Hindlimb muscle (tissue), 1 donor: ENCODE data around the gene HHLA2. TPM values are rescaled to one million over a fixed set of nuclear protein-coding genes. Genes with fewer than 3 reads are reported as not detected.
A peak's percentile ranks its signal among the peaks of the same experiment; 100 is the strongest.

ENCODE experiments used
- DNase-seq: peaks from one replicate; pipeline ENCODE4 v3.0.0-alpha.2; 2013
- polyA plus RNA-seq: library from polyadenylated mRNA; unstranded; fragments of 120-200 nt; gene quantifications from one replicate; pipeline ENCODE4 v1.2.1, GENCODE V29; 2013; ENCODE audit not compliant: insufficient read length

Gene HHLA2
- polyA plus RNA-seq, 1 donor = not detected

DNA sequence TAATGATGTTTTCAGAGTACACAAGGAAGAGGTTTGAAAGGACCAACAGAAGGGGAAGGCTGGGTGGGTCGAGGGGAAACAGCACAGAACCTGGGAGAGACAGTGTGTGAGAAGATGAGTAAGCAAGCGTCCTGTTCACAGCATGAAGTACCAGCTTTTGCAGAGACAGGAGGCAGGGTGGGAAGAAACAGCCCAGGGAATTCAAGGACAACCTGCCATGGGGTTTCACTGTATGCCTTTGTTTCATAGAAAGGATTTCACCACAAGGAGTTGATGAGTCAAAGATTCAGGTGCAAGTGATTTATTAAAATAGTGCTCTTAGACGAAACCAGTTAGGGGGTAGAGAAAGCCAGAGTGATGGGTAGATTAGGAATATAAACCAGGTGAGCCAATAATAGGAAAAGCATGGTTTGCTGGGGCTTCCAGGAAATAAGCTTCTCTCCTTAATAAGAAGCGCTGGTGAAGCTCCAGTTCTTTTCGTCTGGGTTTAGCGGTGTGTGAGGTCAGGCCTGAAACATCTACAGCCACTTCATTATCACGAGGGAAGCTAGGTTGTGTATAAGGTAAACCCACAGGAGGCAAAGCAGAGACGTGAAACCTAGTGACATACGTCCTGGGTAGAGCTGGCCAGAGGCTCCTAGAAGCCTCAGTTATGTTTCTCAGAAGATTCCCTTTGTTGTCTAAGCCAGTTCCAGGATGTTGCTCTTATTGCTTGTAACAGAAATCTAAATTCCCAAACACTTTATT is 3.9 kb downstream of the HHLA2 start:
- DNase-seq = no peak

DNA sequence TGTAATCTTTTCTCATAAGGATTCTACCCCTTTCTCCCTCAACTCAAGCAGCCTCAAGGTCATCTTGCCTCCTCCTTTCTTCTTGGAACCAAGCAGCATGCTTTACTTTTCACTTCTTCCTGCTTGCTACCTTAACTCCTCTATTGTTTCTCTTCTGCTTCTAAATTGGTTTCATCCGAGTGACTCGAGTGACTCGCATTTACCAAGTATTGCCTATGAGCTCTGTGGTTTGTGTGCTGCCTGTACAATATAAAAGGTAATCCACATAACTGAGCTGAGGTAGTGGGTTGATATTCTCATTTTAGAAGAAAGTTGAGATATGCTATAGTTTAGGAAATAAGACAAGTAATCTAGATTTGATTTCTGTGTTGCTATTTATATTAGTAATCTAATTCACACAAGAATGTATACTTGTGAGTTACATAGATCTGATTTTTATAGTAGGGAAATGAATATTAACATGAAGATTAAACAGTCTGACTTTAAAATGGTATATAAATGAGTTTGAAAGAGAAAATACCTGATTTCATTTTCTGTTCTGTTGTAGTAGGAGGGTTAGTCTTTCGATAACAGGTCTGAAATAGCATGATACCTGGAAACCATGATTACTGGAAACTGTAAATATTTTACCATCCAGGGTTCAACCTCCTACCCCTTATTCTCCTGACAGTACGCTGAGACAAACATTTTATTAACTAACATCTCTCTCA is 5.5 kb downstream of the HHLA2 start:
- no peak for DNase-seq

DNA sequence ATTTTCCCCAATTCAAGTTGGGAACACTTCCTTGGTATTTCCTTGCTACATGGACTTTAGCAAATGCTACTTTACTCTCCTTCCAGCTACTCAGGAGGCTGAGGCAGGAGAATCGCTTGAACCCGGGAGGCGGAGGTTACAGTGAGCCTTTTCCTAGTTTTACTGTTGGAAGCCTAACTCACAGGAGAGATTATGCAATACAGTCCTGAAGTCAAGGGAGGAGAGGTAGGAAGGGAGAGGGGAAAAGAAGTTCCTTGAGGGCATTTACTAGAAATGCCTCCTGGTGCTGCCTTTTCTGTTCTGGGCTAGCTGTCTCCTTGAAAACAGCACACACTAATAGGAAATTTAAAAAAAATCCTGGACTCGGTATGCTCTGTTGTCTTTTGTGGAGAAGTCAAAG is 6.2 kb downstream of the HHLA2 start:
- DNase-seq = no peak

GRCh38 chr3:108305484-108306172 is 9.3 kb downstream of the HHLA2 start:
- no peak for DNase-seq

DNA sequence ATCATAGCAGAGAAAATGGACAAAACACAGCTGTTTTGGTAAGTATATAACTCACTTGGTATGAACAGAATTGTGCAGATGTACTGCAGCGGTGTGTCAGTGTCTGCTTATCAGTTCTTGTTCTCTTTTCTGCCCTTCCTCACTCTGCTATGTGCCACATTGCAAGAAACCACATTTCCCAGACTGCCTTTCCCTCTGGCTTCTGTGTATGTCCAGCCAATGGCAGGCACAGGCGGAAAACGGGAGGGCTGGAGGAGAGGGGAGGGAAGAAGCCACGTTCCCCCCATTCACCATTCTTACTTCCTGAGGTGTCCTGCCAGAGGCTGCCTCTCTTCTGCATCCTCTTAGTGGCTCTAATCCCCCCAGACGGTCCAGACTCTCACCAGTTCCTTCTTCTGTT is 15.4 kb downstream of the HHLA2 start:
- DNase-seq = no peak

- no peak for DNase-seq
Measured at GRCh38 chr3:108312656-108313055, 16.3 kb downstream of the HHLA2 start.

DNA sequence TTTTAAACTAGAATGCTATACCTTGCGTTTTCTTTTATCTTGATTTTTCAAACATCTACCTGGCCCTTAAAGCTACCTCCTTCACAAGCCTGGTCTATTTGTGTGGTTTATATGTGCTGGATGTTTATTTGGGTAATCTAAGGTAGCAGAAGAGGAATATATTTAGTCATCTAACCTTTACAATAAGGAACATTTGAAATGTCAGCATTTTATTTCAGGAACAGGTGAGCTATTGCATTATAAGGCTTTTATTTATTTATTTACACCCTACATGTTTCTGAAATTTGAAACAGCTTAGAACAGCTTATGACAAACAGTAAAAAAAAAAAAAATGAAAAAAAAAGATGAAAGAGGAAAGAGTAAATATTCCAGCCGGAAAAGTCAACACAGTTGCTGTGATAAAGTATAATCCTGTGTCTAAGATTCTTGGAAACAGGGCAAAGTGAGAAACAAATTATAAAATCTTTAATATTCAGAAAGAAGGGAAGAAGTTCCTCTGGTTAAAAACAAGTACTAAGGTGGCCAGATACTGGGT is 19.5 kb downstream of the HHLA2 start:
- DNase-seq = no peak

DNA sequence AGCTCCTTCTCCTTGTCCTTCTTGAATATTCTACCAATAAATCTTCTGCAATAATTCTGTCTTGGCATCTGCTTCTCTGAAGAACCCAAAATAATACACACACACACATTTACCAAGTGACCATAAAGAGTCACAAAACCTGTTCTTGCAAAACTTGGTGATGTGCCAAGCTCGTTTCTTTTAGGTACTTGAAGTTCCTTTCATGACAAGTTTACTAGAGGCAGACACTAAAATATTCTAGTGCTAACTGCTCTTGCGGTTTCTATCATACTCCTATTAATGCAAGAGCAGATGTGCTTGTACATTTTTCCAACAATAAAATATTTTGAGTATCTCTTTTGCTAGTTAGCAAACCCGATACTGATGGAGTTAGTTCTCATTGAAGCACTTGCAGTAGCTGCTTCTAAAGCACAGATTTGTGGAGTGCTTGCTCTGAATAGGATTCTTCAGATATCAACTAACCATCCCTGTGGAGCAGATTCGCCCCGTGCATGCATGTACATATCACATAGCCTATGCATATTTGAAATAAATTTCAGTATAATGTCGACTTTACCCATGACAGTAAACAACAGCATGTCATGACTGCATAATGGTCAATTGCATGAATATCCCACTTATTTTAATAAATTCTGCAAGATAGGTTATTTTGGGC is 23.2 kb downstream of the HHLA2 start:
- DNase-seq = no peak

DNA sequence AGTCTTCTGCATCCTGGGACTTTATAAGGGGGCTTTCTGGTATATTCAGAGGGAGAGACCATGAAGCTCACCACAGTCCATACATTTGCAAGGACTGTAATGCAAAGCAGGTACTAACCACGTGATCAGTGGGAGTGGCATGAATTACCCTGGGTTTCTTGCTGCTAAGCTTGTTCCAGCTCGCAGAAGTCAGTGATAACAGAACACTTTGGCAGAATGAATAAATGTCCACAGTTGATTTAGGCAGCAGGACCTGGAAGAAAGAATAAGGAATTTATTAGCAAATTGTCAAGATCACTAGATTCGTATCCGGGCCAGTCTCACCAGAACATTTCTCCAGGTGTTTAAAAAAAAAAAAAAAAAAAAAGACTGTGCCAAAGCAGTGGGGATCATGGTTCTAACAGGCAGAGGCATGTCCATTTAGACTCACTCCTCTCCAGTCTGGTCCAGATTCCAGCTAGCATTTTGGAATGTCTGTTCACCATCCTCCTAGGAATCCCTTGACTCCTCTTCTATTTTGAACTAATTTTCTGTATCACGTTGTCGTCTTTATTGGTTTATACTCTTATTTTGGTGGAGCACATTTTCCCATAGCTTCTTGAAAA is 24.5 kb downstream of the HHLA2 start:
- no peak for DNase-seq

GRCh38 chr3:108322352-108322751 is 26.0 kb downstream of the HHLA2 start:
- DNase-seq = no peak

- no peak for DNase-seq
Measured at GRCh38 chr3:108324177-108324576, 27.8 kb downstream of the HHLA2 start.

DNA sequence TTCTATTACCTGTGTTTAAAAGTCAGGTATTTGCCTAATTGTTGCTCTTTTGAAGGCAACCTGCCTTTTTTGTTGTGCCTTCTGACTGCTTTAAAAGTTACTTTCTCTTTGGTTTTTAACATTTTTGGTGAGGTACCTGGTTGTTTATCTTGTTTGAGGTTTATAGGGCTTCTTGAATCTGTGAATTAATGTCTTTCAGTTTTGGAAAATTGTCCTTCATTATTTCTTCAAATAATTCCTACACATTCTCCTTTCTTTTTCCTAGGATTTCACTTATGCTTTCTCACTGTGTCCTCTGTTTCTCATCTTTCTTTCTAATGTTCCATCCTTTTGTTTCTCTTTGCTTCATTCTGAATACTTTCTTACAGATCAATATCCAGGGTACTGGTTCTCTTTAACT is 30.8 kb downstream of the HHLA2 start:
- DNase-seq = no peak

DNA sequence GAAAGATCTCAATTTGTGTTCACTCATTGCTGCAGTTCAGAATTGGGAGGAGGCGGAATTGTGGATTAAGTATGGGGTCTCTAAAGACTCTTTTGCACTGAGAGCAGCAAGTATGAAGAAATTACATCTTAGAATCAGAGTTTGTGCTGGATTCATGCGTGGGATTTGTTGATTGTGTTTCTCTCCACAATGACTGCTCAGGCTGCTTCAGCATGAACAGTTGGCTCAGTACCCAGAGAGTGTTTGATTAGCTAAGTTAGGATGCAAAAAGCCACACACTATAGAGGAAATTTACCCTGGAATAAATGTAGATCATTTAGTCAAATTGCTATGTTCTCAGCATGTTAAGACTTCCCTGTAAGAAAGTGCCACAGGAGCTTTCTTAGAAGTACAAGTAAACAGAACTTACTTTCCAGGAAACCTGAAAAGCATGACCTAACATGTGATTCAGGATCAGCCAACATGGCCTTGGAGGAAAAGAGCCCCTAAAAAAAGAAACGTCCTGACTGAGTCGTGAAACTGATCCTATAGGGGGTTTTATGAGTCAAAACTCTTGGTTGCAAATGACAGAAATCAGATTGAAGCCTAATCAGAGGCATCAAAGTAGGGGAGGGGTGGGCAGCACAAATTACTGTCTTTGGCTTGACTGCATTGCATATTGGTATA is 32.6 kb downstream of the HHLA2 start:
- peak; percentile 8 for DNase-seq

GRCh38 chr3:108329508-108329907 is 33.2 kb downstream of the HHLA2 start:
- no peak for DNase-seq

- DNase-seq = no peak
Measured at GRCh38 chr3:108329947-108330346, 33.6 kb downstream of the HHLA2 start.

- no peak for DNase-seq
Measured at GRCh38 chr3:108331792-108332191, 35.4 kb downstream of the HHLA2 start.

DNA sequence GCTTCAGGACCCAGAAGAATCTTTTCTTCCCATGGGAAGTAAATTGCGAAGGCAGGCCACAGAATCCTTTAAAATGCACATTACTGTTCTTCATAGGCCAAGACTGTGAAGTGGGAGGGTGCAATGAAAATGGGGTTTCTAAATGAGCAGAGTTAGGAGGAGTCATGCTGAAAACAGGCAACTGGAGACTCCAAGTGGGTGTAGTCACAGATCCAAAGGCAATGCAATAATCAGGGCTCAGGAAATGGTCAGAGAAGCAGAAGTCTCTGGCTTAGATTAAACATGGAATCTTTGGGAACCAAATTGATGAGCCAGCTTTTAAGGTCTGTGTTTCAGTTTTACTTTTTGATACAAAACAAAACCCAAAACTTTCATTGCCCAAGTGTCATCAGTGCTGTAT is 37.6 kb downstream of the HHLA2 start:
- no peak for DNase-seq

DNA sequence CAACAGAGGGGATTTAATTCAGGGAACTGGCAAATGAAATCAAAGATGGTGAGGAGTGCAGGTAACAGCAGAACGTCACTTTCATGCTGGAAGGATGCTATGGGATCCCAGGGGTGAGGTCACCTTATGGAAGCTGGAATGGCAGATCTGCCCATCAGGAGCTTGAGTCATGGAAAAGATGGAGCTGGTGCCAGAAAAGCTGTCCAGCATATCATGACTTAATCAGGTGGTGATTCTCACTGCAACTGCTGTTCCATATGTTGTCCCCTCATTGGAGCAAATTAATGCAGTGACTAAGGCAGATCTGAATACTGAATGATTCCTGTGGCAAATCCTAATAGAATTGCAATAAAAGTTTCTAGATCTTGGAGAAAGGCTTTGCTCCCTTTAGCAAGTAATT is 38.4 kb downstream of the HHLA2 start:
- no peak for DNase-seq

DNA sequence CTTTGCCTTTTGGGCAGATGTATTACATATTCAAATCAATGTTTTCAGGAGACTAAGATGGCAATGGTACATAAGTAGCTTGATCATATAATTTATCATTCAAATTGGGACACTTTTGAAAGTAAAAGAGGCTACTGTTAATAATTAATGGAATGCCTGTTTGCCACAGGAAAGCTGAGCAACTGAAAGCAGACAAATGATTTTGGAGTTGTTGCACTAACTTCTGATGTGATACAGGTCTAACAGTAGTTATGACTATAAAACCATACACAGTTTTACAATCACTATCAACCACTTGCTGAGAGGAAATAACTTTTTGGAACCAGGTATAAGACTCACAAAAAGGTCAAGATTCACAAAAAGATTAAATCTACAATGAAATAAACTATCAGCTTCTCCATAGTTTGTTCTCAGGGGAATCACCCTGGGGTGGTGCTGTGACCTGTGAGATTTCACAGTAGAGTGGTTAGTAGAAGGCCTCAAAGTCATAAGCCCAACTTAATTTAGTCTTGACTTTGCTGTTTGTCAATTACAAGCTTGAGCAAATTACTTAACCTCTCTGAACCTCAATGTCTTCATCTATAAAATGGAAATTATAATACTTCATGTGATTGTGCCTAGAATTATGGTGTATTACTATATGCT is 42.7 kb downstream of the HHLA2 start:
- no peak for DNase-seq

GRCh38 chr3:108341911-108342310 is 45.6 kb downstream of the HHLA2 start:
- DNase-seq = no peak

GRCh38 chr3:108342837-108343486 is 46.6 kb downstream of the HHLA2 start:
- no peak for DNase-seq
